HG03196 (cell line): ENCODE measurements around the gene DBNDD1.
"Not testable (repeated sequence)": the region's sequence is repeated elsewhere in the genome, so short reads cannot be mapped to it uniquely, and the experiment has no call there.

Experiments
- ATAC-seq: cut with Tn5 transposase; IDR thresholded peaks from one replicate; pipeline ENCODE4 v1.9.1; 2021; ENCODE audit not compliant: unreplicated experiment

The DBNDD1 gene, protein sequence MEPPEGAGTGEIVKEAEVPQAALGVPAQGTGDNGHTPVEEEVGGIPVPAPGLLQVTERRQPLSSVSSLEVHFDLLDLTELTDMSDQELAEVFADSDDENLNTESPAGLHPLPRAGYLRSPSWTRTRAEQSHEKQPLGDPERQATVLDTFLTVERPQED

DNA sequence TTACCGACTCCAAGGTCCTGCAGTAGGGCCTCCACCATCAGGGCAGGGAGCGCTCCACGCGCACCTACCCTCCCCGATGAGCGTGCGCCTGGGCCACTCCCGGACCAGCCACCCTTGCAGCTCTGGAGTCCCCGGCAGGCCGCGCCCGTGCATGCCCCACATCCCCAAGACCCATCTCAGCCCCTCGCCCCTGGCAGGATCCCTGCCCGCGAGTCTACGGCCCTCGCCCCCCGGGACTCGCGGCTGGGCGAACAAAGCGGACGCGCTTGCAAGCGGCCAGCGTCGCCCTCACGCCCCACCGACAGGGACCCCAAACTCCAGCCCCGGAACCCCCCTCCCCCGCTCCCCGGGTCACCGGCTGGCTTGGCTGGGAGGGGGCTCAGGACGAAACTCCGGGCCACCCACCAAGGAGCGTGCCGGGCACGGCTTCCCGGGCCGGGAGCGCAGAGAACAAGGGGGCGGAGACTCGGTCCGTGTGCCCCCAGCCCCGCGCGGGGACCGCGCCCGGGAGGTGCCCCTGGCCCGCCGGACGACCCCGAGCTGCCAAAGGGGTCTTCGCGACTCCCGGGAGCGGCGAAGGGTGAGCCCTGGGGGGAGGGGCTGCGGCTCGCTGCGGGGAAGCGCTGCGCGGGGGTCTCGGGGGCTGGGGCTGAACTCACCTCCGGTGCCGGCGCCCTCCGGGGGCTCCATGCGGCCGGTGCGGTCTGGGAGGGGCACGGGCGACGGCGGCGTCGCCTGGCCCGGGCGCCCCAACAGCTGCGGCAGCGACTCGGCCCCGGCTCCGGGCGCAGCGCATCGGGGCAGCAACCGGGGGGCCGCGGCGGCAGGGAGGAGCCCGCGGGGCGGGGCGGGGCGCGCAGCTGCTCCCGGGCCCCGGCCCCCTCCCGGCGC, at the start of gene DBNDD1:
TSS of gene DBNDD1 (minus strand) at position 805 of the 891 bp plus-strand sequence. CDS start at position 690, 115 bp downstream.
- no peak for ATAC-seq

- ATAC-seq, result no peak
Observed at GRCh38 chr16:90061437-90061836, 42.2 kb upstream of the DBNDD1 start.

DNA sequence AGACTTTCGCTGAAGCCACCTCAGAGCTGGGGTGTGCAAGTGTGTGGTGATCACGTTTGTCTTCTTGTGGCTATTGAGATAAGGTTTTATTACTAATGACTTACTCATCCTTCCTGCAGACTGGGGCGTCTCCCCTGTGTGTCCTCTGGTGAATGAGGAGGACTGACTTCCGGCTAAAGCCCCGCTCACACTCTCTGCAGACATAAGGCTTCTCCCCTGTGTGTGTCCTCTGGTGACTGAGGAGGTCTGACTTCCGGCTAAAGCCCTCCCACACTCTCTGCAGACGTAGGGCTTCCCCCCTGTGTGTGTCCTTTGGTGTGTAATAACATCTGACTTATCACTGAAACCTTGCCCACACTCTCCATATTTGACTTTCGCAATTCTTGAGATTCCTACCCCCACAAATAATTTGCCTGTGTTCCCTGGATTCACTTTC, 38.5 kb upstream of the DBNDD1 start:
- no peak for ATAC-seq

DNA sequence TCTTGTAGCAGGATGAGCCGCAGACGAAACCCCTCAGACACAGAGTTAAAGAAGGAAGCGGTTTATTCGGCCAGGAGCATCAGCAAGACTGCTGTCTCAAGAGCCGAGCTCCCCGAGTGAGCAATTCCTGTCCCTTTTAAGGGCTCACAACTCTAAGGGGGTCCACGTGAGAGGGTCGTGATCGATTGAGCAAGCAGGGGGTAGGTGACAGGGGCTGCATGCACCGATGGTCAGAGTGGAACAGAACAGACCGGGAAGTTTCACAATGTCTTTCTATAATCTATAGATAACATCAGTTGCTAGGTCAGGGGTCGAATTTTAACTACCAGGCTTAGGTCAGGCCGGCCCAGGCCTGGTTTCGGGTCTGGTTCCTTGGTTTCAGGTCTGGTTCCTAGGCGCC, 37.3 kb upstream of the DBNDD1 start:
- not testable (repeated sequence) for ATAC-seq

GRCh38 chr16:90055371-90055770, 36.1 kb upstream of the DBNDD1 start:
- ATAC-seq, result no peak

- ATAC-seq, result no peak
Observed at GRCh38 chr16:90054554-90054953, 35.3 kb upstream of the DBNDD1 start.

- no peak for ATAC-seq
Observed at GRCh38 chr16:90053902-90054500, 34.7 kb upstream of the DBNDD1 start.

DNA sequence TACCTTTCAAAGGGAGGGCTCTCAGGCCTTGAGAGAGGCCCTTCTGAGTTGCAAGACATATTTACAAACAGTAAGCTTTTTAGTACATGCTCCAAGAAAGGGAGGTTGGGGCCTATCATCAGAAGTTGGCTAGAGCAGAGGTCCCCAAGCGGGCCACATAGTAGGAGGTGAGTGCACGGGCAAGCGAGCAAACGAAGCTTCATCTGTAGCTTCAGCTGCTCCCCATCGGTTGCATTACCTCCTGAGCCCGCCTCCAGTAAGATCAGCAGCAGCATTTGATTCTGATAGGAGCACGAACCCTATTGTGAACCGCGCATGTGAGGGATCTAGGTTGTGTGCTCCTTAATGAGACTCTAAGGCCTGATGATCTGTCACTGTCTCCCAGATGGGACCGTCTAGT, 31.7 kb upstream of the DBNDD1 start:
- no peak for ATAC-seq

GRCh38 chr16:90048737-90049330, 29.6 kb upstream of the DBNDD1 start:
- ATAC-seq, result no peak

DNA sequence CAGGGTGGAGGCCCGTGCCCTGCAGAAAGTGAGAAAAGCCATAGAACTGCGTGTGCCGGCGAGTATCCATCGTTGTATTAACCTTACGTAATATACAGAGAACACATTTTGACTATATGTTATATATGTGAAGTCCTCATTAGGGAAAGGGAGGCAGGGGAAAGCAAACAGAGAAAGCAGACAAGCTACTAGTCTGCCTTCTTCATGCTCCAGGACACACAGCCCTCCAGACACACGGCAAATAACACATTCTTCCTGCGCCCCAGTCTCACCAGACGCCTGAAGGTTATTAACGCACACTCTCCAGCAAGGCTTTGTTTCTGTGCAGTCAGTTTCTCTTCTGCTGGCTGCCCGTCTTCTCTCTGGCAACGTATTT, 29.1 kb upstream of the DBNDD1 start:
- ATAC-seq, result no peak

DNA sequence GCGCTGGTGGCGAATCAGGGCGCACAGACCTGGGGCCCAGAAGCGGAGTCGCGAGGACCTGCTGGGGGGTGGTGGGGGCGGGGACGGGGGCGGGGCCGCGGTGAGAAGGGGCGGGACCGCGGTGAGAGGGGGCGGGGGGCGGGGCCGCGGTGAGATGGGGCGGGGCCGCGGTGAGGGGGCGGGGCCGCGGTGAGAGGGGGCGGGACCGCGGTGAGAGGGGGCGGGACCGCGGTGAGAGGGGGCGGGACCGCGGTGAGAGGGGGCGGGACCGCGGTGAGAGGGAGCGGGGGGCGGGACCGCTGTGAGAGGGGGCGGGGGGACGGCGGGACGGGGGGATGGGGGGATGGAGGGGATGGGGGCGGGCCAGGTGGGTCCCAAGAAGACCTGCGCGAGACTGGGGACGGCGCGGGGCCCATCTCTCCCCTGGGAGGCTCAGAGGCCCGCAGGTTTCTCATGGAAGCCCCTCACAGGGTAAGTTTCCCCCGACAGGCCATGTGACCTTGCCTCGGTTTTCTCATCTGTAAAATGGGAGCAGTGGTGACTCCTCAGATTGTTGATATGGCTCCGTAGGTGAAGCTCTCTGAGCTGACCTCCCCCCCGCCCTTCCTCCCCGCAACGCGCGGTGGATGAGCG, 28.6 kb upstream of the DBNDD1 start:
- ATAC-seq, result no peak

- ATAC-seq, result no peak
Observed at GRCh38 chr16:90046971-90047713, 27.9 kb upstream of the DBNDD1 start.

GRCh38 chr16:90046122-90046970, 27.1 kb upstream of the DBNDD1 start:
- ATAC-seq, result no peak

DNA sequence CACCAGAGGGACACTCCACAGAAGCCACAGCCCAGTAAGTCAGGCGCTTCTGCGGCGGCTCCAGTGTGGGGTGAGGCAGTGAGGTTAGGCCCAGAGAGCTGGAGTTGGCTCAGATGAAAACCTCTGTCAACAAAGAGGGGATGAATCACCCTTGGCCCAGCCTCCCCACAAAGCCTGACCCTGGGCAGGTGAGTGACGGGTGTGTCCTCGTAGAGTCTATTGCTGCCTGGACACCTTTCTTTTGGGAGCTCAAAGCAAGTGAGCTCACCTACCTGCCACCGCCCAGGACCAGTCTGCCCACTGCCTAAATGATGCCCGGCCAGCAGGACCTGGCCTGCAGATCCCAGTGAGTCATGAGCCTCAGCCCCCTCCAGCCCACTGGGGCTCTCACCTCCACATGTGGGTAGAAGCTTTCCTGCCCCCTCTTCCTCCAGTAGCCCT, 24.9 kb upstream of the DBNDD1 start:
- no peak for ATAC-seq

DNA sequence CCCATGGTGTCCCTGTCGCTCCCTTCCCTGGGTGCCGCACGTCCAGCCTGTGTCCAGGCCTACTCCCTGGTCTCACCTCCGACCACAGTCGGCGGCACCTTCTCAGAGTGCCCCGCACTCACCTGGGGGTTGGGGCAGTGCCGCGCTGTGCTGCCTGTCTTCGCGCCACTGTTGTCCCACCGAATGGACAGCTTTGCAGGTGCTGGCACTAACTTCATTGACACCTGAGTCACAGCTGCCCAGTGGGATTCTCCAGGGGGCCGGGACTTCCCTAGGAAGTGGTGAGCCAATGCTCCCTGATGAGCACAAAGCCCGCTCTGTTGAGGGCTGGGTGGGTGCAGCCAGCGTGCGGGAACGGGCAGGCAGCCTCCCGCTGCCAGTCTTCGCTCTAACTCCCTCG, 24.3 kb upstream of the DBNDD1 start:
- ATAC-seq, result no peak

DNA sequence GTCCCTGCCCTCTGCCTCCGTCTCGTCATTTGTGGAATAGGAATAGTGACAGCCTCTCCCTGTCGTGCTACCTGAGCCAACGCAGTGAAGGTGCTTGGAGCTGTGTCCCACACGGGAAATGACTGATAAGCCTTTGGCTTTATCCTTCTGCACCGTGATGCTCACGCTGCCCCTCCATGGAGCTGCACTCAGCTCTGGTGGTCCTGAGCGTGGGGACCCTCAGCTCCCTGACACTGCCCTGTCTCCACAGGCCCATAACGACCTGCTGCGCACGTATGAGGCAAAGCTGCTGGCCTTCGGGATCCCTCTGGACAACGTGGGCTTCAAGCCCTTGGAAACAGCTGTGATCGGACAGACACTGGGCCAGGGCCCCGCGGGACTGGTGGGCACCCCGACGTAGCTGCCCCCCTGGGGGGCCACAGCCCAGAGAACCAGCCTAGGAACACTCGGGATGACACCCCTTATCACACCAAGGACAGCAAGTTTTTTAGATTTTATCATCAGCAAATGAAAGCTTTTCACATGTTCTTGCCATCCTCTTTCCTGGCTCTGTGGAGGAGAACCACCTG, 23.8 kb upstream of the DBNDD1 start:
- ATAC-seq, result no peak

GRCh38 chr16:90041896-90042473, 22.7 kb upstream of the DBNDD1 start:
- no peak for ATAC-seq

GRCh38 chr16:90040152-90041023, 21.1 kb upstream of the DBNDD1 start:
- no peak for ATAC-seq
